GM12864 (cell line): ENCODE data around the gene STK32B.

Experiments
- DNase-seq: peaks from one replicate; pipeline ENCODE4 v3.0.0-alpha.2; 2011; ENCODE audit warnings: low read depth
- H3K4me3 ChIP-seq: 2 replicates; pipeline ENCODE4 v1.5.1; 2011; ENCODE audit warnings: mild to moderate bottlenecking, low read depth, low read length, control low read depth
- TF ChIP-seq, protein P1 (sequence below): IDR thresholded peaks from 2 replicates; pipeline ENCODE4 v1.5.1; 2011; ENCODE audit warnings: low read depth, mild to moderate bottlenecking, moderate library complexity, low read length, control low read depth, inconsistent platforms; ENCODE audit errors: missing control alignments

The STK32B gene

DNA sequence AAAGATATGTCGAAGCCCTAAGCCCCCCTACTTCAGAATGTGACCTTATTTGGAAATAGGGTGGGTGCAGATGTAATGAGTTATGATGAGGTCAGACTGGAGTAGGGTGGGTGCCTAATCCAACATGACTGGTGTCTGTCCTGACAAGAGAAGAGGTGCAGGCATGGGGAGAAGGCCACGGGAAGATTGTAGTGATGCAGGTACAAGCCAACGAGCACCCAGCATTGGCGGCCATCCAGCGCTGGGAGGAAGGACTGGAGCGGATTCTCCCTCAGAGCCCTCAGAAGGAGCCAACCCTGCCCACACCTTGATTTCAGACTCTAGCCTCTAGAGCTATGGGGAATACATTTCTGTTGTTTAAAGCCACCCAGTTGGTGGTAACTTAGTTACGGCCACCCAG lies 419.9 kb downstream of the STK32B start:
- TF ChIP-seq, protein P1, sequence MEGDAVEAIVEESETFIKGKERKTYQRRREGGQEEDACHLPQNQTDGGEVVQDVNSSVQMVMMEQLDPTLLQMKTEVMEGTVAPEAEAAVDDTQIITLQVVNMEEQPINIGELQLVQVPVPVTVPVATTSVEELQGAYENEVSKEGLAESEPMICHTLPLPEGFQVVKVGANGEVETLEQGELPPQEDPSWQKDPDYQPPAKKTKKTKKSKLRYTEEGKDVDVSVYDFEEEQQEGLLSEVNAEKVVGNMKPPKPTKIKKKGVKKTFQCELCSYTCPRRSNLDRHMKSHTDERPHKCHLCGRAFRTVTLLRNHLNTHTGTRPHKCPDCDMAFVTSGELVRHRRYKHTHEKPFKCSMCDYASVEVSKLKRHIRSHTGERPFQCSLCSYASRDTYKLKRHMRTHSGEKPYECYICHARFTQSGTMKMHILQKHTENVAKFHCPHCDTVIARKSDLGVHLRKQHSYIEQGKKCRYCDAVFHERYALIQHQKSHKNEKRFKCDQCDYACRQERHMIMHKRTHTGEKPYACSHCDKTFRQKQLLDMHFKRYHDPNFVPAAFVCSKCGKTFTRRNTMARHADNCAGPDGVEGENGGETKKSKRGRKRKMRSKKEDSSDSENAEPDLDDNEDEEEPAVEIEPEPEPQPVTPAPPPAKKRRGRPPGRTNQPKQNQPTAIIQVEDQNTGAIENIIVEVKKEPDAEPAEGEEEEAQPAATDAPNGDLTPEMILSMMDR, result no peak
- H3K4me3 ChIP-seq, result no peak overlapping the region
- DNase-seq, result no peak

GRCh38 chr4:5471691-5472090 lies 420.4 kb downstream of the STK32B start:
- H3K4me3 ChIP-seq, result no peak overlapping the region
- TF ChIP-seq, protein P1, result no peak
- no peak for DNase-seq

DNA sequence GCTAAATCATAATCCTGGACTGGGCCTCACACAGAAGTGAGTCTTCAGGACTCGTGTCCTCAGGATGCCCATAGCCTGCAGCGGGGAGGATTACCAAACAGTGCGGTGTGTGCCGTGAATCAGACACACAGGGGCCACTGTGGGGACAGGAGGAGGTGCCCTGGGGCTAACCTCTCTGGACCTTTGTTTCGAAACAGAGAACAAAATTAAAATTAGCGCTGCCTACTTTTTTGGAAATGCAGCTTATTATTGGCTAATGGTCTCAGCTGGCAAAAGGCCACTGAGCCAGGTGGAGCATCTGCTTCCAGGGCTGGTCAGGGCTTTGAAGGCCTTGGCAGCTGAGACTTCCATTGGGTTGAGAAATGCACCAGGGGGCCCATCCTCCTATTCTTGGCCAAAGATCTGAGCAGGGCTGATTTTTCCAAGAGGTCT lies 420.9 kb downstream of the STK32B start:
- no peak overlapping the region for H3K4me3 ChIP-seq
- TF ChIP-seq, protein P1, result no peak
- DNase-seq, result no peak

DNA sequence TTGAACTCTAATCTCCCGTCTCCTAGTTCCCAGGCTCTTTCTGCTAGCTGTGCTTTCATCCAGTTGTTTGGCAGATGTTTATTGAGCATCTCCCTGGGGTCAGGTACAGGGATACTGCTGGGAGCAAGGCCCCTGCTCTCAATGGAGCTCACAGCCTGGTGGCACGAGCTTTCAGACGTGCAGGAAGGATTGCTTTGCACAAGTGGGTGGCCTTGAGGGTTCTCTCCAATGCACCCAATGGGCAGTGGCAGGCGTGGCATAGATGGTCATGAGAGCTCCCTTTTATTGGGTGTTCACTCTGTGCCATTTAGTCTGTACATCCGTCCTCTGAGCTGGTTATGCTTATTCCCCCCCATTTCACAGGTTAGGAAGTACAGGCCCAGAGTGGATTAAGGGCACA lies 421.8 kb downstream of the STK32B start:
- no peak for DNase-seq
- H3K4me3 ChIP-seq, result no peak overlapping the region
- TF ChIP-seq, protein P1, result no peak

- no peak for DNase-seq
- TF ChIP-seq, protein P1, result no peak
- H3K4me3 ChIP-seq, result no peak overlapping the region
These were observed 423.5 kb downstream of the STK32B start for GRCh38 chr4:5474756-5475155.

DNA sequence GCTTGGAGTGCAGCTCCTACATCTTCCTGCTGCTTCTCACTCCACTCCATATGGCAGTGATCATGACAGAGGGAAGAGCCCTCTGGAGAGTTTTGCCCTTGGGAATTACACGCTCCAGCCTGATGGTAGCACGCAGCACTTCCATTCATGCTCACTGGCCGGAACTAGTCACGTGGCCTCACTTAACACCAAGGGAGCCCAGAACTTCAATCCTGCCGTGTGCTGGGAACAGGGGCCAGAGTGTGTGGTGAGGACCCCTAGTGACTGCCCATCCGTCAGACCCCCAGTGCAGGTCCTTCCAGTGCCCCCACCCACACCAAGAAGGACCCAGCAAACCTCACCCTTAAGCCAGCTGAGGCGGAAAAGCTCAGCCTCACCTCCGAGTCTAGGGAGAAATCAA lies 426.3 kb downstream of the STK32B start:
- no peak for DNase-seq
- TF ChIP-seq, protein P1, result no peak
- no peak overlapping the region for H3K4me3 ChIP-seq

- TF ChIP-seq, protein P1, result no peak
- DNase-seq, result no peak
- H3K4me3 ChIP-seq, result no peak overlapping the region
These were observed 426.9 kb downstream of the STK32B start for GRCh38 chr4:5478169-5478568.
